K562 (cell line): ENCODE measurements around the gene HAPSTR1.

Experiments used
- CHD4 ChIP-seq: fragments of 200-600 bp; sonication (generic); IDR thresholded peaks from 3 replicates; pipeline ENCODE4 v1.6.1; 2012; ENCODE audit warnings: low read depth, mild to moderate bottlenecking, mixed read lengths, low read length, inconsistent platforms; ENCODE audit not compliant: insufficient read depth, insufficient replicate concordance, poor library complexity, severe bottlenecking
- EGR1 ChIP-seq: fragments of 450-650 bp; conservative IDR thresholded peaks from 2 replicates; pipeline ENCODE4 v1.6.1; 2017; ENCODE audit warnings: mild to moderate bottlenecking
- ELK3 ChIP-seq: fragments of 450-650 bp; formaldehyde crosslinking; IDR thresholded peaks from 2 replicates; pipeline ENCODE4 v1.4.0; 2020; ENCODE audit warnings: mild to moderate bottlenecking
- HDAC2 ChIP-seq: fragments of 450-650 bp; IDR thresholded peaks from 2 replicates; pipeline ENCODE4 v1.6.1; 2016; ENCODE audit warnings: mild to moderate bottlenecking
- NFYB ChIP-seq: IDR thresholded peaks from 2 replicates; pipeline ENCODE4 v1.6.1; 2011; ENCODE audit warnings: mild to moderate bottlenecking, moderate library complexity; ENCODE audit not compliant: insufficient read length; ENCODE audit errors: extremely low read depth
- PBX2 ChIP-seq, 2 experiments: IDR thresholded peaks in 1 of 2; conservative IDR thresholded peaks in 1 of 2; 2 replicates each; pipeline ENCODE4 v1.6.1; 2016; ENCODE audit warnings: low read depth in 2 of 2, mild to moderate bottlenecking in 1 of 2, missing compliant biosample characterization in 1 of 2, missing genetic modification characterization in 1 of 2, moderate library complexity in 1 of 2
- POLR2A ChIP-seq: fragments of 450-650 bp; conservative IDR thresholded peaks from 2 replicates; pipeline ENCODE4 v1.6.1; 2016
- SMARCE1 ChIP-seq: fragments of 450-650 bp; IDR thresholded peaks from 2 replicates; pipeline ENCODE4 v1.7.1; 2016; ENCODE audit warnings: mild to moderate bottlenecking
- SP1 ChIP-seq: sonication (generic); formaldehyde crosslinking; IDR thresholded peaks from 2 replicates; pipeline ENCODE4 v1.8.1; 2022; ENCODE audit warnings: mild to moderate bottlenecking, missing genetic modification reagents
- SPI1 ChIP-seq: IDR thresholded peaks from 2 replicates; pipeline ENCODE4 v1.6.1; 2011; ENCODE audit warnings: low read depth, low read length, control low read depth, borderline replicate concordance
- ZNF274 ChIP-seq: IDR thresholded peaks from 2 replicates; pipeline ENCODE4 v1.6.1; 2011; ENCODE audit warnings: low read depth, mild to moderate bottlenecking, low read length, moderate library complexity, borderline replicate concordance
- TF ChIP-seq, protein P1 (sequence below): fragments of 450-650 bp; IDR thresholded peaks from 2 replicates; pipeline ENCODE4 v1.6.1; 2018; ENCODE audit not compliant: partially characterized antibody
- TF ChIP-seq, protein P2 (sequence below): fragments of 450-650 bp; IDR thresholded peaks from 2 replicates; pipeline ENCODE4 v1.6.1; 2016; ENCODE audit warnings: missing biosample characterization, missing genetic modification characterization

- no peak for TF ChIP-seq SP1 (CRISPR knock-in tag)
- no peak for TF ChIP-seq PBX2 (CRISPR knock-in tag; IDR thresholded peaks at IDR 0.05; ENCODE audit: low read depth)
- TF ChIP-seq PBX2 (tag; conservative IDR thresholded peaks at IDR 0.05; ENCODE audit: low read depth) = no peak
- TF ChIP-seq EGR1 = no peak
- TF ChIP-seq ZNF274 = no peak
- TF ChIP-seq SMARCE1 = no peak
- no peak for TF ChIP-seq NFYB
- TF ChIP-seq POLR2A = no peak
- TF ChIP-seq ELK3 = no peak
- TF ChIP-seq, protein P1, sequence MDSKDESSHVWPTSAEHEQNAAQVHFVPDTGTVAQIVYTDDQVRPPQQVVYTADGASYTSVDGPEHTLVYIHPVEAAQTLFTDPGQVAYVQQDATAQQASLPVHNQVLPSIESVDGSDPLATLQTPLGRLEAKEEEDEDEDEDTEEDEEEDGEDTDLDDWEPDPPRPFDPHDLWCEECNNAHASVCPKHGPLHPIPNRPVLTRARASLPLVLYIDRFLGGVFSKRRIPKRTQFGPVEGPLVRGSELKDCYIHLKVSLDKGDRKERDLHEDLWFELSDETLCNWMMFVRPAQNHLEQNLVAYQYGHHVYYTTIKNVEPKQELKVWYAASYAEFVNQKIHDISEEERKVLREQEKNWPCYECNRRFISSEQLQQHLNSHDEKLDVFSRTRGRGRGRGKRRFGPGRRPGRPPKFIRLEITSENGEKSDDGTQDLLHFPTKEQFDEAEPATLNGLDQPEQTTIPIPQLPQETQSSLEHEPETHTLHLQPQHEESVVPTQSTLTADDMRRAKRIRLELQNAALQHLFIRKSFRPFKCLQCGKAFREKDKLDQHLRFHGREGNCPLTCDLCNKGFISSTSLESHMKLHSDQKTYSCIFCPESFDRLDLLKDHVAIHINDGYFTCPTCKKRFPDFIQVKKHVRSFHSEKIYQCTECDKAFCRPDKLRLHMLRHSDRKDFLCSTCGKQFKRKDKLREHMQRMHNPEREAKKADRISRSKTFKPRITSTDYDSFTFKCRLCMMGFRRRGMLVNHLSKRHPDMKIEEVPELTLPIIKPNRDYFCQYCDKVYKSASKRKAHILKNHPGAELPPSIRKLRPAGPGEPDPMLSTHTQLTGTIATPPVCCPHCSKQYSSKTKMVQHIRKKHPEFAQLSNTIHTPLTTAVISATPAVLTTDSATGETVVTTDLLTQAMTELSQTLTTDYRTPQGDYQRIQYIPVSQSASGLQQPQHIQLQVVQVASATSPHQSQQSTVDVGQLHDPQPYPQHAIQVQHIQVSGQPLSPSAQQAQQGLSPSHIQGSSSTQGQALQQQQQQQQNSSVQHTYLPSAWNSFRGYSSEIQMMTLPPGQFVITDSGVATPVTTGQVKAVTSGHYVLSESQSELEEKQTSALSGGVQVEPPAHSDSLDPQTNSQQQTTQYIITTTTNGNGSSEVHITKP = no peak
- TF ChIP-seq, protein P2, sequence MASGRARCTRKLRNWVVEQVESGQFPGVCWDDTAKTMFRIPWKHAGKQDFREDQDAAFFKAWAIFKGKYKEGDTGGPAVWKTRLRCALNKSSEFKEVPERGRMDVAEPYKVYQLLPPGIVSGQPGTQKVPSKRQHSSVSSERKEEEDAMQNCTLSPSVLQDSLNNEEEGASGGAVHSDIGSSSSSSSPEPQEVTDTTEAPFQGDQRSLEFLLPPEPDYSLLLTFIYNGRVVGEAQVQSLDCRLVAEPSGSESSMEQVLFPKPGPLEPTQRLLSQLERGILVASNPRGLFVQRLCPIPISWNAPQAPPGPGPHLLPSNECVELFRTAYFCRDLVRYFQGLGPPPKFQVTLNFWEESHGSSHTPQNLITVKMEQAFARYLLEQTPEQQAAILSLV (tag) = no peak
- TF ChIP-seq CHD4 = no peak
- TF ChIP-seq HDAC2 = no peak
- TF ChIP-seq SPI1 = peak; percentile 46; the same call in 1 of the 2 replicates
Measured at GRCh38 chr16:9099131-9099625, 7.7 kb downstream of the HAPSTR1 start.
